ENCODE measurements around the gene ESPN.

DNA sequence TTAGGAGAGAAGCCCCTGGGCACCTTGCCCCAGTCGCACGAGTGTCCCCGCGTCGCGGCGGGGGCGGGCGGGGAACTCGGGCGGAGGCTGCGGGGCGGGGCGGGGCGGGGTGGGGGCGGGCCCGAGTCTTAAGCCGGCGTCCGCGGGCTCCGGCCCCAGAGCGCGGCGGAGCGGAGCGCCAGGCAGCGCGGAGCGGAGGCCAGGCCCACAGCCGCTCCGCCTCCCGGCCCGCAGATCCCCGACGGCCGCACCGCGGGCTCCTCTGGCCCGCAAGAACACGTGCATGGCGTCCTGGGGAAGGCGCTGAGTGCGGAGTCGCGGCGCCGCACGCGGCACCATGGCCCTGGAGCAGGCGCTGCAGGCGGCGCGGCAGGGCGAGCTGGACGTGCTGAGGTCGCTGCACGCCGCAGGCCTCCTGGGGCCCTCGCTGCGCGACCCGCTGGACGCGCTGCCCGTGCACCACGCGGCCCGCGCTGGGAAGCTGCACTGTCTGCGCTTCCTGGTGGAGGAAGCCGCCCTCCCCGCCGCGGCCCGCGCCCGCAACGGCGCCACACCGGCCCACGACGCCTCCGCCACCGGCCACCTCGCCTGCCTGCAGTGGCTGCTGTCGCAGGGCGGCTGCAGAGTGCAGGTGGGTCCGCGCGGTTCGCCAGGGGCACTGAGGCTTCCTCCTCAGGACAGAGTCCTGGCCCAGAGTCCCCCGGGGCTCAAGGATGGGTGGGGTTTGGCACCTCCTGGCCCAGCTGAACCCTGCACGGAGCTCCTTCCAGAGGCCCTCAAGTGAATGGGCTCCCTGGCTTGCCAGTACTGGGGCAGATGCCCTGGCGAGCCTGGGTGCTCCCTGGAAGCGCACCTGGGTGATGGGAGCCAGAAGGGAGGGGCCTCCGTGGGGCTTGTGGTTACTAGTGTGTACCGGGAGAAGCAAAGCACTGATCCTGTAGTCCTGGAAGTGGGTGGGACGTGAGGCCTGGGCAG is at the start of gene ESPN:
- TF ChIP-seq, protein P1, sequence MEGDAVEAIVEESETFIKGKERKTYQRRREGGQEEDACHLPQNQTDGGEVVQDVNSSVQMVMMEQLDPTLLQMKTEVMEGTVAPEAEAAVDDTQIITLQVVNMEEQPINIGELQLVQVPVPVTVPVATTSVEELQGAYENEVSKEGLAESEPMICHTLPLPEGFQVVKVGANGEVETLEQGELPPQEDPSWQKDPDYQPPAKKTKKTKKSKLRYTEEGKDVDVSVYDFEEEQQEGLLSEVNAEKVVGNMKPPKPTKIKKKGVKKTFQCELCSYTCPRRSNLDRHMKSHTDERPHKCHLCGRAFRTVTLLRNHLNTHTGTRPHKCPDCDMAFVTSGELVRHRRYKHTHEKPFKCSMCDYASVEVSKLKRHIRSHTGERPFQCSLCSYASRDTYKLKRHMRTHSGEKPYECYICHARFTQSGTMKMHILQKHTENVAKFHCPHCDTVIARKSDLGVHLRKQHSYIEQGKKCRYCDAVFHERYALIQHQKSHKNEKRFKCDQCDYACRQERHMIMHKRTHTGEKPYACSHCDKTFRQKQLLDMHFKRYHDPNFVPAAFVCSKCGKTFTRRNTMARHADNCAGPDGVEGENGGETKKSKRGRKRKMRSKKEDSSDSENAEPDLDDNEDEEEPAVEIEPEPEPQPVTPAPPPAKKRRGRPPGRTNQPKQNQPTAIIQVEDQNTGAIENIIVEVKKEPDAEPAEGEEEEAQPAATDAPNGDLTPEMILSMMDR (IDR thresholded peaks at IDR 0.05): no peak
- no peak for TF ChIP-seq POLR2A (IDR thresholded peaks at IDR 0.05)
- TF ChIP-seq POLR2AphosphoS5 (IDR thresholded peaks at IDR 0.05): no peak

All from gastroesophageal sphincter (tissue), 3 donors.